Upper lobe of left lung (tissue), 6 donors: ENCODE measurements around the gene L3MBTL3. TPM values are rescaled to one million over a fixed set of nuclear protein-coding genes. Genes with fewer than 3 reads are reported as not detected.

Experiments
- ATAC-seq, 2 donors: fragments of 200-7000 bp; cut with Tn5 transposase; one replicate each; pipeline ENCODE4 v1.9.1; 2022; ENCODE audit warnings: mild to moderate bottlenecking in 2 of 2, moderate library complexity in 2 of 2; ENCODE audit not compliant: low FRiP score in 2 of 2
- DNase-seq, 2 donors: peaks; one replicate each; pipeline ENCODE4 v3.0.0-alpha.2; 2019 to 2020
- H3K27ac ChIP-seq, 4 donors: fragments of 200-600 bp; sonication (generic); one replicate each; pipeline ENCODE4 v1.5.1; 2016 to 2019
- H3K27me3 ChIP-seq, 4 donors: fragments of 200-600 bp; sonication (generic); one replicate each; pipeline ENCODE4 v1.5.1; 2017 to 2019
- H3K36me3 ChIP-seq, 4 donors: fragments of 200-600 bp; sonication (generic); one replicate each; pipeline ENCODE4 v1.5.1; 2016 to 2019
- H3K4me1 ChIP-seq, 4 donors: fragments of 200-600 bp; sonication (generic); one replicate each; pipeline ENCODE4 v1.5.1; 2018 to 2019
- H3K4me3 ChIP-seq, 4 donors: fragments of 200-600 bp; sonication (generic); one replicate each; pipeline ENCODE4 v1.5.1; 2017 to 2019; ENCODE audit warnings: mild to moderate bottlenecking in 2 of 4, moderate library complexity in 1 of 4
- H3K9me3 ChIP-seq, 4 donors: fragments of 200-600 bp; sonication (generic); one replicate each; pipeline ENCODE4 v1.5.1; 2018 to 2019
- EP300 ChIP-seq, 4 donors: sonication (generic); formaldehyde crosslinking; IDR thresholded peaks; one replicate each; pipeline ENCODE4 v1.5.1; 2017; ENCODE audit warnings: antibody characterized with exemption in 4 of 4, control low read depth in 2 of 4
- POLR2A ChIP-seq, 4 donors: fragments of 450-650 bp; IDR thresholded peaks; one replicate each; pipeline ENCODE4 v1.5.1; 2016 to 2017; ENCODE audit warnings: antibody characterized with exemption in 4 of 4, mild to moderate bottlenecking in 2 of 4
- POLR2AphosphoS5 ChIP-seq, 2 donors: sonication (generic); formaldehyde crosslinking; IDR thresholded peaks; one replicate each; pipeline ENCODE4 v1.5.1; 2017; ENCODE audit warnings: antibody characterized with exemption in 2 of 2
- WGBS, 2 donors: methylation state at CpG; one replicate each; pipeline ENCODE4 v1.1.5; 2017 to 2018; 5-methylcytosine and 5-hydroxymethylcytosine counted together
- total RNA-seq, 6 donors: library from RNA; depleted of rRNA in 4 of 6; stranded (reverse); fragments of >200 nt in 4 of 6; gene quantifications; one replicate each; pipeline versions ENCODE4 v1.1.0 to v1.2.1, GENCODE V29; 2016 to 2021
- TF ChIP-seq, protein P1 (sequence below), 6 experiments: fragments of 450-650 bp in 4 of 6; fragments of 200-600 bp in 2 of 6; sonication (generic) in 2 of 6; IDR thresholded peaks; one replicate each; pipeline ENCODE4 v1.5.1; 2016 to 2019; ENCODE audit warnings: antibody characterized with exemption in 6 of 6
- donor health status: DM: no; HTN: no; CAD: no; lungs with moderate emphysema.
- donor health status: DM: no; HTN: yes; CAD: no; lungs with severe emphysema.

L3MBTL3 gene
- total RNA-seq, 6 donors from 2014 or later: 3.2 to 9.3 (median 6.5) TPM

DNA sequence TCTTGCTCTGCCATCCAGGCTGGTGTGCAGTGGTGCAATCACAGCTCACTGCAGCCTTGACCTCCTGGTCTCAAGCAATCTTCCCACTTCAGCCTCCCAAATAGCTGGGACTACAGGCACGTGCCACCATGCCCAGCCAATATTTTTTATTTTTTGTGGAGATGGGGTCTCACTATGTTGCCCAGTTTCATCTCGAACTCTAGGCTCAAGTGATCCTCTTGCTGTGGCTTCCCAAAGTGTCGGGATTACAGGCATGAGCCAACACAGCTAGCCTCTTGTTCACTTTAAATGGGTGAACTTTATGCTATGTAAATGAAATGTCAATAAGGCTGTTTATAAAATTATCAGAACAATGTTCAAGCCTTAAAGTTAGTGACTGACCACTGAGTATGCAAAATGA lies 167.3 kb downstream of the L3MBTL3 start:
- TF ChIP-seq, protein P1, sequence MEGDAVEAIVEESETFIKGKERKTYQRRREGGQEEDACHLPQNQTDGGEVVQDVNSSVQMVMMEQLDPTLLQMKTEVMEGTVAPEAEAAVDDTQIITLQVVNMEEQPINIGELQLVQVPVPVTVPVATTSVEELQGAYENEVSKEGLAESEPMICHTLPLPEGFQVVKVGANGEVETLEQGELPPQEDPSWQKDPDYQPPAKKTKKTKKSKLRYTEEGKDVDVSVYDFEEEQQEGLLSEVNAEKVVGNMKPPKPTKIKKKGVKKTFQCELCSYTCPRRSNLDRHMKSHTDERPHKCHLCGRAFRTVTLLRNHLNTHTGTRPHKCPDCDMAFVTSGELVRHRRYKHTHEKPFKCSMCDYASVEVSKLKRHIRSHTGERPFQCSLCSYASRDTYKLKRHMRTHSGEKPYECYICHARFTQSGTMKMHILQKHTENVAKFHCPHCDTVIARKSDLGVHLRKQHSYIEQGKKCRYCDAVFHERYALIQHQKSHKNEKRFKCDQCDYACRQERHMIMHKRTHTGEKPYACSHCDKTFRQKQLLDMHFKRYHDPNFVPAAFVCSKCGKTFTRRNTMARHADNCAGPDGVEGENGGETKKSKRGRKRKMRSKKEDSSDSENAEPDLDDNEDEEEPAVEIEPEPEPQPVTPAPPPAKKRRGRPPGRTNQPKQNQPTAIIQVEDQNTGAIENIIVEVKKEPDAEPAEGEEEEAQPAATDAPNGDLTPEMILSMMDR (IDR thresholded peaks at IDR 0.05): no peak
- TF ChIP-seq POLR2AphosphoS5 (IDR thresholded peaks at IDR 0.05): no peak
- no peak for TF ChIP-seq POLR2A (IDR thresholded peaks at IDR 0.05)
- no peak for TF ChIP-seq EP300 (IDR thresholded peaks at IDR 0.05)
- Histone ChIP-seq H3K27ac (no peak overlapping the region), H3K9me3 (no peaks in the 10 kb centered on the region), H3K4me3 (no peak overlapping the region), H3K36me3 (no peaks in the 10 kb centered on the region), H3K4me1 (no peaks in the 10 kb centered on the region), H3K27me3 (no peaks in the 10 kb centered on the region)
- 93 to 98% methylated on average over 3 of the region's 3 CpGs for WGBS, 2 donors
- ATAC-seq: no peak
- no peak for DNase-seq

DNA sequence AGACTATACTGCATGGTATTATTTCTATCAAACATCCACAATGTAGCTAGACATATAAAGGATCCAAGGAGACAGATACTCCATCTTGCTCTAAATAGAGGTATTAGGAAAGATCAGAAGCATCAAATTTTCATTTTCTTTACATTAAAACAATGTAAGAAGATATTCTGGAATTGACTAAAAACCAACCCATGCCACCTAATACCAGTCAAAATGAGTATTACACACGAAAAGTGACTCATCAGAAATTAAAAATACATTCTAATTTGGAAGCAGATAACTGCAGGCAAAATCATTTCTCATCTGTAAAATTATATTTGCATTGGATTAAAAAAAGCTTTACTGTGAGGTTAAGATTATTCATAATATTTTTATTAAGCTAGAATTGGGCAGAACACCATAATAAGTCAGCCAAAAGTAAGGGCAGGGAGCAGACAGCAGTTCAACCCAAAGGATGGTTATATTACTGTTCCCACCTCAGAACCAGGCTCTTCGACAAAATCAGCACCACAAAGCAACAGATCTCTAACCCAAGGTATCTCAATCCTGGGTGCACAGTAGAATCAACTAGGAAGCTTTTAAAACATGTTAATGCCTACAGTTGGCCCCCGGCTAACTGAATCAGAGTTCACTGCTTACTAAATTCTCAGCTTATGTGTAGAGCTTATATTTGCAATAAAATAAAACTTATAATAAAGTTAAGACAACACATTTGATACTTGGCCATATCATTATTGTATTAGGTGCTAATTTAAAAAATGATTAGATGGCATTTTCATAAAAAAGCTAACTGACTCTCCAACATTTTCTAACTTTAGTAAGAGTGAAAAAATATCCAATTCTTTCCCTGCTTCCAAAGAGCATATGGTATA lies 169.2 kb downstream of the L3MBTL3 start:
- TF ChIP-seq POLR2A (IDR thresholded peaks at IDR 0.05): no peak
- no peak for TF ChIP-seq EP300 (IDR thresholded peaks at IDR 0.05)
- TF ChIP-seq, protein P1 (IDR thresholded peaks at IDR 0.05): no peak
- Histone ChIP-seq H3K36me3 (no peaks in the 10 kb centered on the region), H3K27ac (no peak overlapping the region), H3K4me1 (no peaks in the 10 kb centered on the region), H3K27me3 (no peaks in the 10 kb centered on the region), H3K9me3 (no peaks in the 10 kb centered on the region), H3K4me3 (no peak overlapping the region)
- no peak for ATAC-seq
- no peak for DNase-seq
- WGBS, 2 donors: 75 to 76% methylated on average over 3 of the region's 3 CpGs

- H3K27me3 ChIP-seq: no peaks in the 10 kb centered on the region
- no peak for TF ChIP-seq POLR2AphosphoS5 (IDR thresholded peaks at IDR 0.05)
- TF ChIP-seq EP300 (IDR thresholded peaks at IDR 0.05): no peak
- TF ChIP-seq POLR2A (IDR thresholded peaks at IDR 0.05): no peak
- TF ChIP-seq, protein P1 (IDR thresholded peaks at IDR 0.05): no peak
- no peak overlapping the region for H3K4me3 ChIP-seq
- no peaks in the 10 kb centered on the region for H3K36me3 ChIP-seq
- WGBS, 2 donors: 81 to 82% methylated on average over 6 of the region's 6 CpGs
- no peaks in the 10 kb centered on the region for H3K9me3 ChIP-seq
- no peak overlapping the region for H3K27ac ChIP-seq
- no peak for ATAC-seq
- DNase-seq: no peak
- no peaks in the 10 kb centered on the region for H3K4me1 ChIP-seq
Measured at GRCh38 chr6:130188207-130188899, 170.0 kb downstream of the L3MBTL3 start.

- H3K9me3 ChIP-seq: no peaks in the 10 kb centered on the region
- ATAC-seq: no peak
- no peak overlapping the region for H3K27ac ChIP-seq
- TF ChIP-seq EP300 (IDR thresholded peaks at IDR 0.05): no peak
- TF ChIP-seq, protein P1 (IDR thresholded peaks at IDR 0.05): no peak
- no peak for TF ChIP-seq POLR2AphosphoS5 (IDR thresholded peaks at IDR 0.05)
- no peak for TF ChIP-seq POLR2A (IDR thresholded peaks at IDR 0.05)
- no peaks in the 10 kb centered on the region for H3K27me3 ChIP-seq
- H3K4me1 ChIP-seq: no peaks in the 10 kb centered on the region
- 86 to 89% methylated on average over 8 of the region's 8 CpGs for WGBS, 2 donors
- no peaks in the 10 kb centered on the region for H3K36me3 ChIP-seq
- no peak for DNase-seq
- H3K4me3 ChIP-seq: no peak overlapping the region
Measured at GRCh38 chr6:130189531-130190397, 171.4 kb downstream of the L3MBTL3 start.

Other genes with a start within 250 kb of the L3MBTL3 start
- not detected for gene TMEM244, start 157.3 kb upstream of the L3MBTL3 start, total RNA-seq
- 10 to 100 TPM in 1 of 6 donors, 1 to 10 TPM in 5; 2.8 to 11.4 (median 5.2) TPM for gene SAMD3, start 204.4 kb downstream of the L3MBTL3 start, total RNA-seq